Prostate gland (tissue), 2 donors: ENCODE data around the gene NR3C1. TPM values are rescaled to one million over a fixed set of nuclear protein-coding genes. Genes with fewer than 3 reads are reported as not detected.
A peak's percentile ranks its signal among the peaks of the same experiment; 100 is the strongest.

Experiments
- DNase-seq: peaks from one replicate; pipeline ENCODE4 v3.0.0-alpha.2; 2019; ENCODE audit warnings: low spot score
- H3K27ac ChIP-seq, 2 donors: fragments of 200-600 bp; sonication (generic); 2 replicates each; pipeline ENCODE4 v1.5.1; 2017 to 2019
- H3K27me3 ChIP-seq: fragments of 200-600 bp; sonication (generic); replicated peaks from 2 replicates; pipeline ENCODE4 v1.5.1; 2019; ENCODE audit not compliant: insufficient read depth
- H3K36me3 ChIP-seq, 2 donors: fragments of 200-600 bp; sonication (generic); 1 replicate in 1 of 2; 2 replicates in 1 of 2; pipeline versions ENCODE4 v1.5.1 to v1.8.1; 2017 to 2019
- H3K4me1 ChIP-seq: fragments of 200-600 bp; sonication (generic); replicated peaks from 2 replicates; pipeline ENCODE4 v1.5.1; 2019
- H3K4me3 ChIP-seq, 2 donors: fragments of 200-600 bp; sonication (generic); 2 replicates each; pipeline ENCODE4 v1.5.1; 2017 to 2019
- H3K9me3 ChIP-seq: fragments of 200-600 bp; sonication (generic); 2 replicates; pipeline ENCODE4 v1.5.1; 2017
- CTCF ChIP-seq, 4 experiments: fragments of 200-600 bp in 2 of 4; fragments of 450-650 bp in 2 of 4; sonication (generic) in 2 of 4; IDR thresholded peaks; 1 replicate in 3 of 4; 2 replicates in 1 of 4; pipeline ENCODE4 v1.5.1; 2016 to 2019; ENCODE audit warnings: antibody characterized with exemption in 4 of 4, mild to moderate bottlenecking in 2 of 4, moderate library complexity in 2 of 4
- POLR2A ChIP-seq: fragments of 450-650 bp; IDR thresholded peaks from one replicate; pipeline ENCODE4 v1.6.1; 2016; ENCODE audit warnings: antibody characterized with exemption, mild to moderate bottlenecking
- POLR2AphosphoS5 ChIP-seq: sonication (generic); formaldehyde crosslinking; IDR thresholded peaks from one replicate; pipeline ENCODE4 v1.6.1; 2017; ENCODE audit warnings: antibody characterized with exemption
- WGBS: methylation state at CpG from one replicate; pipeline ENCODE4 v1.1.5; 2018; 5-methylcytosine and 5-hydroxymethylcytosine counted together
- intact Hi-C: fragments of 100-400 bp; cut with DNase I; formaldehyde crosslinking; loops from one replicate; pipeline ENCODE4 v1.14.2; 2022
- total RNA-seq, 2 donors: library from RNA; depleted of rRNA; stranded (reverse); fragments of >200 nt; gene quantifications; one replicate each; pipeline ENCODE4 v1.1.0, GENCODE V29; 2016

The NR3C1 gene
- total RNA-seq, 2 donors from 2014 or later: 42.4 to 55.5 TPM

DNA sequence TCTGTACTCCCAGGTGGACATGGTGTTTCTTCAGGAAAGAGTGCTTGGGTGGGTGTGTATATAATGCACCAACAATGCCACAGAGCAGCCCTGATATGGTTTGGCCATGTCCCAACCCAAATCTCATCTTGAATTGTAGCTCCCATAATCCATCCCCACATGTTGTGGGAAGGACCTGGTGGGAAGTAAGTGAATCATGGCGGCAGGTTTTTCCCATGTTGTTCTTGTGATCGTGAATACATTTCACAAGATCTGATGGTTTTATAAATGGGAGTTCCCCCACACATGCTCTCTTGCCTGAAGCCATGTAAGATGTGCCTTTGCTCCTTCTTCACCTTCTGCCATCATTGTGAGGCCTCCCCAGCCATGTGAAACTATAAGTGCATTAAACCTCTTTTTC lies 158.5 kb downstream of the NR3C1 start:
- H3K9me3 ChIP-seq: no peaks in the 10 kb centered on the region
- peaks cover 3% of the 10 kb centered on the region for H3K4me1 ChIP-seq
- no peak overlapping the region for H3K27ac ChIP-seq
- no peak for TF ChIP-seq CTCF (IDR thresholded peaks at IDR 0.05)
- TF ChIP-seq POLR2A: no peak
- TF ChIP-seq POLR2AphosphoS5: no peak
- no peaks in the 10 kb centered on the region for H3K27me3 ChIP-seq
- 97% methylated on average over 2 of the region's 2 CpGs for WGBS
- intact Hi-C loops: loop anchor here (10.0 kb wide), 1 partner anchor 100 kb away; no protein-coding TSS in a partner anchor
- H3K36me3 ChIP-seq: no peaks in the 10 kb centered on the region
- no peak overlapping the region for H3K4me3 ChIP-seq
- DNase-seq: no peak

GRCh38 chr5:143244000-143244736 lies 159.3 kb downstream of the NR3C1 start:
- Histone ChIP-seq H3K9me3 (no peaks in the 10 kb centered on the region), H3K27ac (no peak overlapping the region), H3K4me3 (no peak overlapping the region), H3K4me1 (peaks cover 3% of the 10 kb centered on the region), H3K36me3 (no peaks in the 10 kb centered on the region), H3K27me3 (no peaks in the 10 kb centered on the region)
- TF ChIP-seq POLR2A (no peak), CTCF (IDR thresholded peaks at IDR 0.05) (no peak), POLR2AphosphoS5 (no peak)
- intact Hi-C loops: loop anchor here (10.0 kb wide), 1 partner anchor 99 kb away; no protein-coding TSS in a partner anchor
- 71% methylated on average over 16 of the region's 16 CpGs for WGBS
- DNase-seq: peak; percentile 8

DNA sequence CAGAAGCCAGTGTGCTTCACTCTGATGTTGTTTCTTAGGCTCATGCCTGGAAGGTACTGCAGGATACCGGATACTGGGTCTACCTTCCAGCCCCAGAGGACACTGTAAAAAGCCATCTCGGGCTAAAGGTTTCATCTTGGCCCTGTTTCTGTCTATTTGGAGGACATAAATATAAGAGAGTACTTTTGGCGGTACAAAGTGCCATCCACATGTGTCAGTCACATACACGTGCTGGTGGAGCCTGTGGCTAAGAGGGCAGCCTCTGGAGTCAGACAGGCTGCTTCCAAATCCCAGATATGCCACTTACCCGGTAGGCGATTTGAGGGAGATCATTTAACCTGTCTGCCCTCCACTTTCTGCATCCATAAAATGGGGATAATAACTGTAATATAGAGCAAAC lies 160.4 kb downstream of the NR3C1 start:
- no peaks in the 10 kb centered on the region for H3K27me3 ChIP-seq
- no peak for DNase-seq
- no peak overlapping the region for H3K27ac ChIP-seq
- intact Hi-C loops: loop anchor here (10.0 kb wide), 1 partner anchor 98 kb away; no protein-coding TSS in a partner anchor
- 85% methylated on average over 6 of the region's 6 CpGs for WGBS
- TF ChIP-seq POLR2AphosphoS5 (no peak), CTCF (IDR thresholded peaks at IDR 0.05) (no peak), POLR2A (no peak)
- H3K4me3 ChIP-seq: no peak overlapping the region
- no peaks in the 10 kb centered on the region for H3K9me3 ChIP-seq
- no peaks in the 10 kb centered on the region for H3K4me1 ChIP-seq
- no peaks in the 10 kb centered on the region for H3K36me3 ChIP-seq

- no peak overlapping the region for H3K27ac ChIP-seq
- H3K4me1 ChIP-seq: no peaks in the 10 kb centered on the region
- no peaks in the 10 kb centered on the region for H3K27me3 ChIP-seq
- no peak for DNase-seq
- H3K36me3 ChIP-seq: no peaks in the 10 kb centered on the region
- intact Hi-C loops: loop anchor here (10.0 kb wide), 1 partner anchor 97 kb away; no protein-coding TSS in a partner anchor
- no peak overlapping the region for H3K4me3 ChIP-seq
- TF ChIP-seq POLR2AphosphoS5: no peak
- TF ChIP-seq POLR2A: no peak
- no peak for TF ChIP-seq CTCF (IDR thresholded peaks at IDR 0.05)
- no peaks in the 10 kb centered on the region for H3K9me3 ChIP-seq
- 50% methylated on average over 1 of the region's 1 CpG for WGBS
Measured at GRCh38 chr5:143241892-143242291, 161.6 kb downstream of the NR3C1 start.
